ENCODE measurements around the gene PAFAH1B2.

PAFAH1B2 gene

DNA sequence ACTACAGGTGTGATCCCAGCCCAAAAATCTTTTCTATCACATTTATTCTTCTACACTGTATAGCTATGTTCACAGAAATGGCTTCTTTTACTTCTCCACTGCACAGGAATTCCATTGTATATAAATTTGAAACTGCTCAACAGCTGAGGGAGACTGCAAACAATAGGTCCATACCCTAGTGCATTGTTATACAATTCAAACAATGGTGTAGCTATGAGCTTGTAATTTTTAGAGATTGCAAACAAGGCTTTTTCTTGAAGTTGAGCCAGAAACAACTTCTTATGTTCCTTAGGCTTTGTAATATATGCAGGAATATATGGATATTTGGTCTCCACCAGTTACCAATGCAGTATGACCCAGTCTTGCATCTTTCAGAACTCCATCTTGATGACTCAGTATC lies 26.4 kb upstream of the PAFAH1B2 start:
- no peak for TF ChIP-seq EZH2phosphoT487 (IDR thresholded peaks at IDR 0.05; ENCODE audit: borderline replicate concordance, low read length)
- TF ChIP-seq, protein P1, sequence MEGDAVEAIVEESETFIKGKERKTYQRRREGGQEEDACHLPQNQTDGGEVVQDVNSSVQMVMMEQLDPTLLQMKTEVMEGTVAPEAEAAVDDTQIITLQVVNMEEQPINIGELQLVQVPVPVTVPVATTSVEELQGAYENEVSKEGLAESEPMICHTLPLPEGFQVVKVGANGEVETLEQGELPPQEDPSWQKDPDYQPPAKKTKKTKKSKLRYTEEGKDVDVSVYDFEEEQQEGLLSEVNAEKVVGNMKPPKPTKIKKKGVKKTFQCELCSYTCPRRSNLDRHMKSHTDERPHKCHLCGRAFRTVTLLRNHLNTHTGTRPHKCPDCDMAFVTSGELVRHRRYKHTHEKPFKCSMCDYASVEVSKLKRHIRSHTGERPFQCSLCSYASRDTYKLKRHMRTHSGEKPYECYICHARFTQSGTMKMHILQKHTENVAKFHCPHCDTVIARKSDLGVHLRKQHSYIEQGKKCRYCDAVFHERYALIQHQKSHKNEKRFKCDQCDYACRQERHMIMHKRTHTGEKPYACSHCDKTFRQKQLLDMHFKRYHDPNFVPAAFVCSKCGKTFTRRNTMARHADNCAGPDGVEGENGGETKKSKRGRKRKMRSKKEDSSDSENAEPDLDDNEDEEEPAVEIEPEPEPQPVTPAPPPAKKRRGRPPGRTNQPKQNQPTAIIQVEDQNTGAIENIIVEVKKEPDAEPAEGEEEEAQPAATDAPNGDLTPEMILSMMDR (IDR thresholded peaks at IDR 0.05; ENCODE audit: low read depth, low read length, poor library complexity, severe bottlenecking) = no peak
- no peak overlapping the region for H3K27ac ChIP-seq (ENCODE audit: low read depth, low read length)
- H4K20me1 ChIP-seq (ENCODE audit: control insufficient read depth, insufficient read depth, low read depth, low read length) = no peaks in the 10 kb centered on the region
- H3K4me2 ChIP-seq (ENCODE audit: low read length) = no peak overlapping the region
- peaks cover 2% of the 10 kb centered on the region for H3K4me1 ChIP-seq (ENCODE audit: control insufficient read depth, low read length)
- no peaks in the 10 kb centered on the region for H3K79me2 ChIP-seq (ENCODE audit: control insufficient read depth, low read length)
- H3K27me3 ChIP-seq (ENCODE audit: control insufficient read depth, low read length) = 0 out of 2 replicates have a peak, but pooled peaks cover 2% of the 10 kb centered on the region
- H3K9me3 ChIP-seq (ENCODE audit: control insufficient read depth, insufficient read depth, low read length) = no peaks in the 10 kb centered on the region
- no peaks in the 10 kb centered on the region for H3K36me3 ChIP-seq (ENCODE audit: control insufficient read depth, low read length)
- H3K4me3 ChIP-seq (ENCODE audit: low read length) = no peak overlapping the region
- no peaks in the 10 kb centered on the region for H3F3A ChIP-seq (ENCODE audit: control insufficient read depth, insufficient read depth)
- H3K9me2 ChIP-seq (replicated peaks; ENCODE audit: control insufficient read depth, low read length) = no peaks in the 10 kb centered on the region

DNA sequence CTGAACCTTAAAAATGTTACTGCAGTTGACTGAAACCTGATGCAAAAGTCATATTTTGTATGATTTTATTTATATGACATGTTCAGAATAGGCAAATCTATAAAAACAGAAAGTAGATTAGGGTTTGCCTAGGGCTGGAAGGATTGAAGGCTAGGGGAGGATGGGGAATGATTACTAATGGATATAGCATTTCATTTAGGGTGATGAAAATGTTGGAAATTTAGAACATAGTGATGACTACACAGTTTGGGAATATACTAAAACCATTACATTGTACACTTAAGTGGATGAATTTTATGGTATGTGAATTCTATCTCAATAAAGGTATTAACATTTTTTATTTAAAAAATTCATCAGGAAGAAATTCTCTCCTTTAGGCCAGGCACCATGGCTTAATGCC lies 22.9 kb upstream of the PAFAH1B2 start:
- no peaks in the 10 kb centered on the region for H3K9me3 ChIP-seq (ENCODE audit: control insufficient read depth, insufficient read depth, low read length)
- TF ChIP-seq EZH2phosphoT487 (IDR thresholded peaks at IDR 0.05; ENCODE audit: borderline replicate concordance, low read length) = no peak
- TF ChIP-seq, protein P1 (IDR thresholded peaks at IDR 0.05; ENCODE audit: low read depth, low read length, poor library complexity, severe bottlenecking) = no peak

DNA sequence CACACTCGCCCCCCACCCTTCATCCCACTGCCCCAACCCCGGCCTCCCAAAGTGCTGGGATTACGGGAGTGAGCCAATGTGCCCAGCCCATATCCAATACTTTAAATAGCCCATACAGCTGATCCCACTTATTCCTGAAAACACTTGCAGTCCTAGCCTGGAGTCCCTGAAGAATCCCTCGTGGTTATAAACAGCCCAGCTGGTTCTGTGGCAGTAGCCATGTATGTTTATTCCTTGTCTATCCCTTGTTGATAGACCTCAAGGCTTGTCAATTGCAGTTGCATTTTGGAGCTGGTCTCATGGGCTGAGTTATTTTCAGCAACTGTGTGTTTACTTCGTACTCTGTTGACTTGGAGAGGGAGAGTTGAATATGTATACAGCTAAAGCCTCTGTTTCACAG lies 21.5 kb upstream of the PAFAH1B2 start:
- Histone ChIP-seq H3K9me2 (replicated peaks; ENCODE audit: control insufficient read depth, low read length) (no peaks in the 10 kb centered on the region), H3K36me3 (ENCODE audit: control insufficient read depth, low read length) (no peaks in the 10 kb centered on the region), H3K27me3 (ENCODE audit: control insufficient read depth, low read length) (0 out of 2 replicates have a peak, but pooled peaks cover 3% of the 10 kb centered on the region), H3K9me3 (ENCODE audit: control insufficient read depth, insufficient read depth, low read length) (no peaks in the 10 kb centered on the region), H3K4me1 (ENCODE audit: control insufficient read depth, low read length) (peaks cover 10% of the 10 kb centered on the region), H3F3A (ENCODE audit: control insufficient read depth, insufficient read depth) (no peaks in the 10 kb centered on the region), H3K4me2 (ENCODE audit: low read length) (no peak overlapping the region), H3K79me2 (ENCODE audit: control insufficient read depth, low read length) (no peaks in the 10 kb centered on the region), H3K4me3 (ENCODE audit: low read length) (no peak overlapping the region), H4K20me1 (ENCODE audit: control insufficient read depth, insufficient read depth, low read depth, low read length) (no peaks in the 10 kb centered on the region), H3K27ac (ENCODE audit: low read depth, low read length) (no peak overlapping the region)
- TF ChIP-seq EZH2phosphoT487 (IDR thresholded peaks at IDR 0.05; ENCODE audit: borderline replicate concordance, low read length) = no peak
- TF ChIP-seq, protein P1 (IDR thresholded peaks at IDR 0.05; ENCODE audit: low read depth, low read length, poor library complexity, severe bottlenecking) = no peak

More for the DNA sequence above, 22.9 kb upstream of the PAFAH1B2 start:
- no peaks in the 10 kb centered on the region for H4K20me1 ChIP-seq (ENCODE audit: control insufficient read depth, insufficient read depth, low read depth, low read length)
- no peak overlapping the region for H3K4me2 ChIP-seq (ENCODE audit: low read length)
- peaks cover 2% of the 10 kb centered on the region for H3K4me1 ChIP-seq (ENCODE audit: control insufficient read depth, low read length)
- H3K9me2 ChIP-seq (replicated peaks; ENCODE audit: control insufficient read depth, low read length) = no peaks in the 10 kb centered on the region
- H3F3A ChIP-seq (ENCODE audit: control insufficient read depth, insufficient read depth) = no peaks in the 10 kb centered on the region
- no peaks in the 10 kb centered on the region for H3K36me3 ChIP-seq (ENCODE audit: control insufficient read depth, low read length)
- H3K27me3 ChIP-seq (ENCODE audit: control insufficient read depth, low read length) = 0 out of 2 replicates have a peak, but pooled peaks cover 3% of the 10 kb centered on the region
- no peak overlapping the region for H3K4me3 ChIP-seq (ENCODE audit: low read length)
- H3K79me2 ChIP-seq (ENCODE audit: control insufficient read depth, low read length) = no peaks in the 10 kb centered on the region
- H3K27ac ChIP-seq (ENCODE audit: low read depth, low read length) = no peak overlapping the region
